GM19240 (cell line): ENCODE measurements around the gene TTC23.
A peak's percentile ranks its signal among the peaks of the same experiment; 100 is the strongest.

Source experiments
- DNase-seq: peaks from one replicate; pipeline ENCODE4 v3.0.0; 2011; ENCODE audit warnings: low spot score; ENCODE audit not compliant: insufficient read length

Gene TTC23, protein sequence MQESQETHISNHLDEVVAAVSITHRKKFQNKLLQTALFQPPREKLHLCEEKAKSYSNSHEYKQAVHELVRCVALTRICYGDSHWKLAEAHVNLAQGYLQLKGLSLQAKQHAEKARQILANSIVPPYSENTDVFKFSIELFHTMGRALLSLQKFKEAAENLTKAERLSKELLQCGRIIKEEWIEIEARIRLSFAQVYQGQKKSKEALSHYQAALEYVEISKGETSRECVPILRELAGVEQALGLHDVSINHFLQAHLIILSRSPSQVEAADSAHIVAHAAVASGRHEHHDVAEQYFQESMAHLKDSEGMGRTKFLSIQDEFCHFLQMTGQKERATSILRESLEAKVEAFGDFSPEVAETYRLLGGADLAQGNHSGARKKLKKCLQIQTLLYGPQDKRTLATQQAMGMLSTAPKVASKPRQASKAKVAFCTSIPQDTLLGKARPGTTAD

GRCh38 chr15:99249270-99249841 lies at the start of gene TTC23:
Gene TTC23, minus strand, starts transcription at chr15:99249581. Its CDS starts 20,869 bp downstream, at chr15:99228712.
- DNase-seq = no peak

DNA sequence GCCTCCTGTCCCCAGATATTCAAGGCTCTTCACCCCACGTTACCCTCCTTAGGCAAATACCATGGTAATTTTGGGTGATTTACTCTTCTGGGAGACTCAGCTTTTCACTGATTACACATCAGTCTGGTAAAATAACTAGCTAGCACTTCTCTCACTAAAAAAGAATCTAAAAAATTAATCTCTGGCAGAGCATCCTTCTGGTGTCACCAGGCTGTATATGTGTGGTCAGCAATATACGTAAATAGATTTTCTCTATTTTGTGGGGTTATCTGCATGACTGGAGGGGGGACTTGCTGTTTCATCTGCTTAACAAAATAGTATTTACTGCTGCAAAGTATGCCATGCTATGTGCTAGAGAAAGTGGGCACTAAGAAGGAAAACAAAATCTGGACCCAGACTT lies 47.0 kb upstream of the TTC23 start:
- no peak for DNase-seq

DNA sequence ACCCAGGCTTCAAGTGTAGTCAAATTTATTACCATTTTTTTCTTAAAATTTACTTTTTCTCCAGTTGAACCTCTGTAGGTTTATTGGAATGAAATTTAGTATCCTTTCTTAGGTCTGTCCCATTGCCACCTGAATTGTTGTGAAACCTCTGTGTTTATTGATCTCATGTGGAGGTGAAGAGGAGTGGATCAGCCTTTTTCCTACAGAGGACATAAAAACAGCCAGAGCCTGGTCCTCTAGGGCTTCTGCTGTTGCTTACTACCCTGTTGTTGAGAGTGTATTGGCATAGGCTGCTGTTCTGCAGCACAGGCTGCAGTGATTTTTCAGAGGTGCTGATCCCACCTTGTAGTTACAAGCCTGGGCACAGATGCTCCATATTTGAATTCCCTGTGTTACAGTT lies 46.5 kb upstream of the TTC23 start:
- no peak for DNase-seq

DNA sequence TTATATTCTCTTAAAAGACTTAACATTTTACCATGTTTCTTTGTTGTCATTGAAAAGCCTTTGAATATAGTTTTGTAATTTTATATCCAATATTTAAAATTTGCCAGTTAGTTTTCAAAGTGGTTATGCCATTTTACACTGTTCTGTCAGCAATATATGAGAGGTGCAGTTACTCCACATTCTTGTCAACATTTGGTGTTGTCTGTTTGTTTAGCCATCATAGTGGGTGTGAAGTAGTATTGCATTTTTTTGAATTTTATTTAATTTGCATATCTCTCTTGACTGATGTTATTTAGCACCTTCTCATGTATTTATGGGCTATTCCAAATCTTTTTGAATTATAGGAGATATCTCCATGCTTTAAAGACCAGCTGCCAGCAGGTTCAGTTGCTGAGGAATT lies 42.3 kb upstream of the TTC23 start:
- DNase-seq = no peak

DNA sequence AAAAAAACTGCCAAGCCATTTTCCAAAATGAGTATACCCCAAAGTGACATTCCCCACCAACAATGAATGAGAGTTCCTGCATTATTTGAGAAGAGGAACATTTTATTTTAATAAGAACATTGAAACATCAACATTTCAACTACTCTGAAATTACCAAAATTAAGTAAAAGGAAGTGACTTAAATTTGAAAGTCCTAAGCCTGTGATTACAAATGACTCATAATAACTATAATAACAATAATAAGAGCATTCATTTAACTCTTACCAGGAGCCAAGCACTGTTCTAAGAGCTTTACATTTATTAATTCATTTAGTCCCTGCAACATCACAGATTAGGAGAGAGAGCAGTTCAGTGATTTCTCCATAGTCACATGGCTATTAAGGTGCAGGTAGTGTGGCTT lies 34.3 kb upstream of the TTC23 start:
- DNase-seq = no peak

DNA sequence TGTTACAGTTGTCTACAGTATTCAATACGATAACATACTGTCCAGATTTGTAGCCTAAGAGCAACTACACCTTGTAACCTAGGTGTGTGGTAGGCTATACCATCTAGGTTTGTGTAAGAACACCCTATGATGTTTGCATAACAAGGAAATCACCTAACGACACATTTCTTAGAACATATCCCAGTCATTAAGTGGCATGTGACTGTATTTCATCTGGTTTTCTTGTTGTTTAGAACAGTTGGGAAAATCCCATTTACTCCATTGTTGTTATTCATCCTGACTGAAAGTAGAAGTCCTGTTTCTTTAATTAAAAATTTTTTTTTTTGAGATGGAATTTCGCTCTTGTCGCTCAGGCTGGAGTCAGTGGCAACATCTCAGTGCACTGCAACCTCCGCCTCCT lies 33.2 kb upstream of the TTC23 start:
- no peak for DNase-seq

DNA sequence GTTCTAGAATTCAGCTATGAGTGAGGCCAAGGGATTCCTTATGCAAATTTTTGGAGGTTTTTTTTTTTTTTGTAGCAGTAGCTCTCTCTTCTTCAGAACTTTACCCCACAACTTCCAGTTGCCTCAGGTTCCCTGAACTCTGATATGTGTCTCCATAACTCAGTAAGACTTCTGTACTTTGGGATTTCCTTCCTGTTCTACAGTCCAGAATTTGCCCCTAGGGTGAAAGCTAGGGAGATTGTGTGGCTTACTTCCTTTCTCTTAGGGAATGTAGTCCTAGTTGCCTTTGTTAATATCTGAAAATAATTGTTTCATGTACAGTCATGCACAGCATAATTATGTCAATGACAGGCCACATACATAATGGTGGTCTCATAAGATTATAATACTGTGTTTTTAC lies 32.7 kb upstream of the TTC23 start:
- DNase-seq = no peak

DNA sequence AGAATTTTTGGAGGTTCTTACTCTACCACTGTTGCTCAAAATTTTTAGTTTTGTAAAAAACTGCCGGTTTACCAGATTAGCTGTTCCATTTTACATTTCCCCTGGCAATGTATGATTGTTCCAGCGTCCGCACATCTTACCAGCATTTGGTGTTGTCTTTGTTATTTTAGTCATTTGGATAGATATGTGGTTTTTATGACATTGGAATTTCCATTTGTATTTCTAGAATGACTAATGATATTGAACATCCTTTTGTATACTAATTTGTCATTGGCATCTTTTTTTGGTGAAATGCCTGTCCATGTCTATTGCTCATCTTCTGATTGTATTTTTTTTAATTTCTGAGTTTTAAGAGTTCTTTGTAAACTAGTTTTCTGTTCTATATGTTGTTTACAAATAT lies 30.4 kb upstream of the TTC23 start:
- no peak for DNase-seq

DNA sequence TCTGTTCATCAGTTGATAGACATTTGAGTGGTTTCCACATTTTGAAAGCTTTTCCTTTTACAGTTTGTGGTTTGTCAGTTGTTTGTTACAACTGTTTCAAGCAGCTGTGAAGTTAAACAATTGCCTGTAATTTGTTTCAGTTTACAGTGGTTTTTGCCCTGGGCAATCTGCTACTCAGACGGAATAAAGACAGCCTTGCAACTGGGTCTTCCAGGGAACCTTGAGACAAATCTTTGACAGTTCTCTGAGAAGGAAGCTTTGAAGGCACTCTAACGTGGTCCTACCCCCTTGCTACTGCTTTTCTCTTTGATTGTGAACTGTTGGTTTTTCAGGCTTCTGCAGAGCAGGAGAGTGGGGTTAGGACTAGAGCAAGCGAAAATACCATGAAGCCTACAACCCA lies 29.9 kb upstream of the TTC23 start:
- no peak for DNase-seq

- DNase-seq = no peak
Observed at GRCh38 chr15:99275525-99276128, 26.2 kb upstream of the TTC23 start.

- no peak for DNase-seq
Observed at GRCh38 chr15:99275061-99275460, 25.7 kb upstream of the TTC23 start.

- DNase-seq = no peak
Observed at GRCh38 chr15:99273801-99274200, 24.4 kb upstream of the TTC23 start.

GRCh38 chr15:99268431-99268830 lies 19.1 kb upstream of the TTC23 start:
- DNase-seq = no peak

DNA sequence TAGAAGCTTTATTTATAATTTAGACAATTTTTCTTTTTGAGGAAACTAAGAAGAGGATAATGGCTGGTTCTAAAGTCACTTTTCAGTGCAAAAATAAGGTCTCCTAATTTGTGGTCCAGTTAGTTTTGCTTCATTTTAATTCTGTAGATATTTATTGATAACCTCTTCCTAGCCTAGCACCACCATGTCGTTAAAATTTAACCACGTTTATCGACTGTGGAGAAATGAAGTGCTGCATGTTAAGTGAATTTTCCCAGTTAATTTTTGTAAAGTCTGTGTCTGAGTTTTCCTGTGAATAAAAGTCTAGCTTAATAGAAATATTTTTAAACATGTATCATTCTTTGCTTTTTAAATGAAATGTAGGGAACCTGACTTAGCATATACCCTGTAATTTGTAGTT lies 18.6 kb upstream of the TTC23 start:
- DNase-seq = no peak

DNA sequence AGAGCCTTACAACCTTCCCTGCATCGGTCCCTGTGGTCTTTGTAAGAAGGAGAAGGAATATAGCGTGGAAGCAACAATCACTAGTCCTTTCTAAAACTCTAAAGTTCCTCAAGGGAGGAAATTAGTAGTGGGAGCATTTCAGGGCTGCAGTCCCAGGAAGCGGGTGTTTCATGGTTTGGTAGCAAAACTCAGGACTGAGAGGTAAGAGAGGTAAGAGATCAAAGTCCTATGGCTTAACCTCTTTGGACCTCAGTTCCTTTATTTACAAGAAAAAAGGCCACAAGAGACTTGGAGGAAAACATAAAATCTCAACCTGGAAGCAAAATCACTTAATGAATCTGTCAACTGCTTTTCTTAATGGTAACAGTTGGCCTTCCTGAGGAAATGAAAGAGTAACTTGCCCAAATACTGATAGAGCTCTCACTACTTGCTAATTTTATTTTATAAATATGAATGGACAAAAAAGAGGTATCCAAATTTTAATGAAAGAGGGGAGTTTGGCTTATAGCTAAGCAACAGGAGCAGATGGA lies 16.2 kb upstream of the TTC23 start:
- no peak for DNase-seq

- no peak for DNase-seq
Observed at GRCh38 chr15:99264125-99264524, 14.7 kb upstream of the TTC23 start.

DNA sequence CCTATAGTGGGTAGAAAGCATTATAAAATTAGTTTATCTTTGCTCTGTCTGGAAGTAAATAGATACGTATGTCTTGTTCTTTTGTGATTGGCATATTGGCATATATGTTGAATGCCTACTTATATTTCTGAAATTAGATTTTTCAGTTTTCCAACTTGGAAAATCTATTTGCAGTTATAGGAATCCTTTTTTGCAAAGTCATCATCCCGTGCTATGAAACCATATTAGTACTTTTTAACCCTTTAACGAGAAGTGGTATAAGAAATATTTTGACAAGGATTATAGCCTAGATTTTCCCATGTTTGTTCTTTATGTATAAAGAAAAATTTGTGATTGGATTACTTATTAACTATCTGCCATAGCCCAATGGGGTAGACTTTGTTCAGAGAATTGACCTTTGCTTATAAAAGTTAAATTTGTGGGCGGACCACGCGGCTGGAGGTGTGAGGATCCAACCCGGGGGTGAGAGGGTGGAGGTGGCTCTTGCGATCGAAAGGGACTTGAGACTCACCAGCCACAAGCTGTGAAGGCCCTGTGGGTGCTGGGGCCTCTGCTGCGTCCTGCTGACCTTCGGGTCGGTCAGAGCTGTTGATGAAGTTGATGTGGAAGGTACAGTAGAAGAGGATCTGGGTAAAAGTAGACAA lies 7.8 kb upstream of the TTC23 start:
- DNase-seq = no peak

DNA sequence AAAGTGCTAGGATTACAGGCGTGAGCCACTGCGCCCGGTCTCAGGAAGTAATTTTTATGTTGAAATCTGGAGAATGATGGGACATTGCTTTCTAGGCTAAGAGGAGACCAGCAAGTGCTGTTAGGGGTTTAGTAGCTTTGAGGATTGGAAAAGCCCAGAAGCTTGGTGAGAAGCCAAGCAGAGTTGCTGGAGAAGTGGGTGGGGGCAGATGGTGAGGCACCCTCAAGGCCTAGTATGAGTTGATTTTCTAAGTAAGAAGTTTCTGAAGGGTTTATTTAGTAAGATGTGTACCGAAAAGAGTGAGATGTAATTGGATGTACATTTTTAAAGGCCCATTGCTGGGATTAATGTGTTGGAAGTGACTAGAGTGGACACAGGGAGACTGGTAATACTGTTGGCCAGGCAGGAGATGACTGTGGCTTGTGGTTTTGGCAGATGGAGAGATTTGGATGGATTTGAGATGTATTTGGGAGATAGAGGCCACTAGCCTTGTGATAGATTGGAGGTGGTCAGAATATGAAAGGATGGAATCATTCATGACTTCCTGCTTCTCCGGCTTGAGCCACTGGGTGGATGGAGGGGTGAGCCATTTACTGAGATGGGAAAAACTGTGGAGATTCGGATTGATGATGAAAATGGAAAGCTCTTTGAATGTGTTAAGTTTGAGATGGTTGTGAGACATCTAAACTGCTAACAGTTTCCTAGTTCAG lies 4.2 kb upstream of the TTC23 start:
- no peak for DNase-seq

GRCh38 chr15:99252326-99252725 lies 2.9 kb upstream of the TTC23 start:
- no peak for DNase-seq

DNA sequence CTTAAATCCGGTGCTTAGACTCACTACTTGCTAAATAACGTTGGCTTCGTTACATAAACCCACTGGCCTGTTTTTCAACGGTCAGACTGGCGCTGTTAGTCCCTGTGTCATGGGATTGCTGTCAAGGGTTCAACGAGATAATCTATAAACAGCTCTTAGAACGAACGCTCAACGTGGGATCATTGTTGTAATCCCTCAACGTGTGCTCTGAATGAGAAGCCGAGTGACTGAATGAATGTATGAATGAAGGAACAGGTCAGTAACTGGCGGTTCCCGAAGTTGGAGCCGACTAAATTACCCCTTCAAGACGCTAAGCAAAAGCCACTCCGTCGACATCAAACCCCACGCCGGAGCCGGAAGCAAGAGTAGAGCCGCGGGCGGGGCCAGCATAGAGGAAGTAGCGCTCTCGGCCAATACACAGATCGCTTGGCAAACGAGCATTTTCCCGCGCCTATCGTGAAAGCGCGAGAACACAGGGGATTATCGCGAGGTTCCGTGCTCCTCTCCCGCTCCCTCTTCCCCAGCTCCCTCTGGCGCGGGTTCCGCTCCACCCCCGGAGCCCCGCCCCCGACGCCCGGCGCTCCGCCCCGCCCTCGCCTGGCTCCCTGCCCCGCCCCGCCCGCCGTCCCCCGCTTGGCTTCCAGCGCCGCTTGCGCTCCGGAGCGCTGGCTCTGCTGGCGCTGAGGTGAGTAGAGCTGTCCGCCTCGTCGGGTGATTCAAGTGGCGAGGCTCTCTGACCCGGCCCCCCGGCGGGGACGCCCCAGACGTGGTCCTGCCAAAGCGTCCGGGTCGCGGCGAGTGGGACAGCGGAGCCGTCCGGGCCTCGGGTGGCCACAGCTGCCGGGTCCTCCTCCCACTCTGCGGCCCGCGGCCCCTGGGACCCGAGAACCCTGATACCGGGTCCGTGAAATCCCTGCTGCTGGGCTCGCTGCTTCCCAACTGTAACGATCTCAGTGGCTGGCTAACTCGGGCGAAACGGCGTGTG lies 1.8 kb upstream of the TTC23 start, which contains the start of gene LRRC28:
TSS of gene LRRC28 (plus strand) at position 625 of the 985 bp plus-strand sequence. CDS start 4,477 bp downstream, outside the sequence.
- DNase-seq = peak; percentile 71
